Stimulated activated CD8-positive, alpha-beta memory T cell treated with anti-CD3 and anti-CD28 coated beads, Interleukin-12 subunit alpha, Interleukin-12 subunit beta, amount 100 ng/mL, for 4 hours (primary cell): ENCODE results near the gene WNT5A.

Source experiments
- DNase-seq: peaks from one replicate; pipeline ENCODE4 v3.0.0-alpha.2; 2020; ENCODE audit warnings: low read depth

WNT5A gene

GRCh38 chr3:55446850-55447249 is 40.3 kb downstream of the WNT5A start:
- DNase-seq, result no peak

- DNase-seq, result no peak
Measured at GRCh38 chr3:55445551-55445950, 41.6 kb downstream of the WNT5A start.

- no peak for DNase-seq
Measured at GRCh38 chr3:55443346-55443745, 43.8 kb downstream of the WNT5A start.

GRCh38 chr3:55442861-55443260 is 44.2 kb downstream of the WNT5A start:
- no peak for DNase-seq

- DNase-seq, result no peak
Measured at GRCh38 chr3:55441499-55441898, 45.6 kb downstream of the WNT5A start.

GRCh38 chr3:55440104-55440708 is 46.9 kb downstream of the WNT5A start:
- no peak for DNase-seq

GRCh38 chr3:55439657-55440056 is 47.4 kb downstream of the WNT5A start:
- no peak for DNase-seq

GRCh38 chr3:55436644-55437043 is 50.5 kb downstream of the WNT5A start:
- no peak for DNase-seq

- no peak for DNase-seq
Measured at GRCh38 chr3:55435491-55435890, 51.6 kb downstream of the WNT5A start.

- no peak for DNase-seq
Measured at GRCh38 chr3:55434789-55435188, 52.3 kb downstream of the WNT5A start.

- no peak for DNase-seq
Measured at GRCh38 chr3:55431041-55431440, 56.1 kb downstream of the WNT5A start.

- no peak for DNase-seq
Measured at GRCh38 chr3:55427739-55428138, 59.4 kb downstream of the WNT5A start.

- no peak for DNase-seq
Measured at GRCh38 chr3:55426486-55426885, 60.6 kb downstream of the WNT5A start.

- no peak for DNase-seq
Measured at GRCh38 chr3:55423782-55424181, 63.3 kb downstream of the WNT5A start.

GRCh38 chr3:55417211-55417610 is 69.9 kb downstream of the WNT5A start:
- no peak for DNase-seq

- no peak for DNase-seq
Measured at GRCh38 chr3:55416331-55416821, 70.7 kb downstream of the WNT5A start.
